VCaP (cell line): ENCODE measurements around the gene TRMU.

Experiments used
- H3K27ac ChIP-seq: fragments of 450-650 bp; 2 replicates; pipeline ENCODE4 v1.5.1; 2017
- TF ChIP-seq, protein P1 (sequence below): fragments of 450-650 bp; conservative IDR thresholded peaks from 2 replicates; pipeline ENCODE4 v1.5.1; 2017; ENCODE audit warnings: mild to moderate bottlenecking, moderate library complexity

Gene TRMU

DNA sequence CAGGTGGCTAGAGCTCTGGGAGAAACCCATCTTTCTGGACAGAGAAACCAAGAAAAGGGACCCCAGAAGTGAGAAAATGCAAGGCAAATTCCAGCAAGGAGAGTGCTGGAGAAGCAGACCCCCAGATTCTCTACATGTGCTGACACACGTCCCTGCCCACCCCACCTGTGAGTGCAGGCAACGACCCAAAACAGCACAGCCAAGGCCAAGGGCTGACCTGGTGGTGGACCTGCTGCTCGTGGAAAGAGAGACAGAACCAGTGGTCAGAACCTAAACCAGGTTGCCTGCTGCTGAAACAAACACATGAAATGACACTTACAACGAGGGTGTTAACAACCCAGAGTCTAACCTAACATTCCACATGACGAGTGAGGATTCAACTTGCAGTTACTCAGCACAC is 24.6 kb downstream of the TRMU start:
- H3K27ac ChIP-seq = no peak overlapping the region
- TF ChIP-seq, protein P1, sequence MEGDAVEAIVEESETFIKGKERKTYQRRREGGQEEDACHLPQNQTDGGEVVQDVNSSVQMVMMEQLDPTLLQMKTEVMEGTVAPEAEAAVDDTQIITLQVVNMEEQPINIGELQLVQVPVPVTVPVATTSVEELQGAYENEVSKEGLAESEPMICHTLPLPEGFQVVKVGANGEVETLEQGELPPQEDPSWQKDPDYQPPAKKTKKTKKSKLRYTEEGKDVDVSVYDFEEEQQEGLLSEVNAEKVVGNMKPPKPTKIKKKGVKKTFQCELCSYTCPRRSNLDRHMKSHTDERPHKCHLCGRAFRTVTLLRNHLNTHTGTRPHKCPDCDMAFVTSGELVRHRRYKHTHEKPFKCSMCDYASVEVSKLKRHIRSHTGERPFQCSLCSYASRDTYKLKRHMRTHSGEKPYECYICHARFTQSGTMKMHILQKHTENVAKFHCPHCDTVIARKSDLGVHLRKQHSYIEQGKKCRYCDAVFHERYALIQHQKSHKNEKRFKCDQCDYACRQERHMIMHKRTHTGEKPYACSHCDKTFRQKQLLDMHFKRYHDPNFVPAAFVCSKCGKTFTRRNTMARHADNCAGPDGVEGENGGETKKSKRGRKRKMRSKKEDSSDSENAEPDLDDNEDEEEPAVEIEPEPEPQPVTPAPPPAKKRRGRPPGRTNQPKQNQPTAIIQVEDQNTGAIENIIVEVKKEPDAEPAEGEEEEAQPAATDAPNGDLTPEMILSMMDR = no peak

GRCh38 chr22:46360891-46361290 is 25.4 kb downstream of the TRMU start:
- TF ChIP-seq, protein P1 = no peak
- H3K27ac ChIP-seq = no peak overlapping the region

DNA sequence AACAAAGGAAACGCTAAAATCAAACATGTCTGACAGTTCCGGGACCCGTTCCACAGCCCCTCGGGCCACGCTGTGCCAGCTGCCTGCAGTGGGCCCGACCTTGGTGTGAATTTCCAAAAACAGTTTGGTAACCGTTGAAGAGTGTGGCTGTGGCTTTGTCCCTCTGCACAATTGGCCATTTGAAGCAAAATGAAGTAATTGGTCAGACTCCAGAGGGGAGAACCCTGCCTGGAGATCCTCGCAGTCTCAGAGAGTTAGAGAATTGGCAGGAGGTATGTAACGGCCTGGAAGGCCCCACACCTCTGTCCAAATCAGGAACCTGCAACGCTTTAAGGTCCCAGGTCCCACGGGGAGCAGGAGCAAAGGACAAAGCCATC is 26.3 kb downstream of the TRMU start:
- TF ChIP-seq, protein P1 = no peak
- no peak overlapping the region for H3K27ac ChIP-seq

DNA sequence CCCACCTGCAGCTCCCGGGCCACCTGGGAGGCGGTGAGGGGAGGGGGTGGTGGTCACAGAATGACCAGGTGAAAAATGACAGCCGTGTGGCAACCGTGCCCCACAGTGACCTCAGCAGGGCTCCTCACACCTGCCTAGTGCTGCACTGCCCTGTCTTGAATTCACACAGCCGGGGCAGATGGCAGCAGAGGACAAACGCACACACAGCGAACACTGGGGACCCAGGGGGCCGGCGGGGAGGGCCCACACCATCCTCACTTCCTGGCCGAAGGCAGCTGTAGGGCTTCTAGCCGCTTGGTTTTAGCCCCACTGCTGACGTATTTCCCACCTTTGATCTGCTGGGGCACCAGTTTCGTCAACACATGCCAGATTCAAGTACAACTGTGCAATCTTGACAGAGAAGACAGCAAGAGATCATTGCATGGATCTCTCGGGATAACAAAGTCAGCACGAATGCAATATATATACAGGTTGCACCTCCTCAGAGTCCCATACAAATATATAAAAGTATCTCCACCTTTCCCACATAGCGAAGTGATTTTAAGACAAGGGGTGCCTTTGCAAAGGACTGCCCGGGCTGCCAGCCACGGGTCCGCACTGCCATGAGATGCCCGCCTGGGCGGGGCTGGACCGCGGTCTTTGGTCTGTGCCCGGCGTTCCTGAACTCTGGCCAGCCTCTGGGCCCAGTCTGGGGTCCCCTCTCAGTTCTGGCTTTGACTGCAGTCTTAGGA is 26.9 kb downstream of the TRMU start:
- H3K27ac ChIP-seq = no peak overlapping the region

DNA sequence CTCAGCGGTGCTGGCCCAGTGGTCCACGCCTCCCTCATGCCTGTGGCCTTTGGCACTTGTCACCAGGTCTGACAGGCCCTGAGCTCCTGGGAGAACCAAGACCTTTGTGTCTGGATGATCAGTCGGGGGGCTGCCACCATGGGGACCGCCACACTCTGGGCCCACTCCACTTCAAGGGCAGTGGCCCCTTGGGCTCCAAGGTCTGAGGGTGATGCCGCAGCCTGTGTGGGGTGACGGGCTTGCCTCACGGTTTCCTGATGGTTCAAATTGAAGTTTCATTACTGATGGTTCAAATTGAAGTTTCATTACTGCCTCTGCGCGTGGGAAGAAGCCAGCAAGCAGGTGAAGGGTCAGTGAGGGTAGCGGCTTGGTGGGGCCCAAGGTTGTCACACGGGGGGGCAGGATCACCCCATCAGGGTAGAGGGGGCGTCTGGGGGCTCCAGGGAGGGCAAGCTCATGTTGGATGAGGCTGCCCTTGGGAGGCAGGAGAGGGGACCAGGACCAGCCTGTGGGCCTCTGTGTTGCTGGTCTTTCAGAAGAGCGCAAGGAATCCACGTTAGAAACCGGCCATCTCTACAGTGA is 27.5 kb downstream of the TRMU start:
- TF ChIP-seq, protein P1 = no peak
- no peak overlapping the region for H3K27ac ChIP-seq

More for the DNA sequence above, 26.9 kb downstream of the TRMU start:
- TF ChIP-seq, protein P1 = no peak

DNA sequence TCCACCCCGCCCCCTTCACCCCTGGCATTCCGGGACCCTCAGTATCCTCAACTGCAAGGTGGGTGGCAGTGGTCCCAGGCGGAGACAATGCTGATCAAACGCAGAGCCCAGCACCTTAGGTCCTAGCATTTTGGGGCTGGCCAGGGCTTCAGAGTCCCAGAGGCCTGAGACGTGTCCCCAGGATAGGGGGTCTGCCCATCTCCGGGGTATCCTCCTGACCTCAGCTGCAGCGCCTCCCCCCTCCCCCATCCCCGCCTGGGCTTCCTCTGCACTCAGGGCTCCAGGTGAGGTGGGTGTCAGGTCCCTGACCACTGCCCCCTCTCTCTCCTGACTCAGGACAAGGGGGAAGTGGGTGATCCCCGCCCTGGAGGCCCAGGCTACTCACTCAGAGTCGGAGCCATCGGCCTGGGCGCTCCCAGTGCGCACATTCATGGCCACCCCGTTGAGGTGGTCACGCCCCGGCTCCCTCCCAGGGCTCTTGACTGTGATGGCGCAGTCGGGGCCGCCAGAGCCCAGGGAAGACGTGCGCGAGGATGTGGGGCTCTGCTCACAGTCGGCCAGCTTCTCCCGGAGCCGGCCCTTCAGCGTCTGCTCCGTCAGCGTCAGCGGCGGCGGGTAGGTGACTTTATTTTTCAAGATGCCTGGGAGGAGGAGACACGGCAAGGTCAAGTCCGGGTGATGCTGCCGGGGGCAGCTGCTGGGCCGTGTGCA is 28.3 kb downstream of the TRMU start:
- TF ChIP-seq, protein P1 = no peak
- no peak overlapping the region for H3K27ac ChIP-seq

DNA sequence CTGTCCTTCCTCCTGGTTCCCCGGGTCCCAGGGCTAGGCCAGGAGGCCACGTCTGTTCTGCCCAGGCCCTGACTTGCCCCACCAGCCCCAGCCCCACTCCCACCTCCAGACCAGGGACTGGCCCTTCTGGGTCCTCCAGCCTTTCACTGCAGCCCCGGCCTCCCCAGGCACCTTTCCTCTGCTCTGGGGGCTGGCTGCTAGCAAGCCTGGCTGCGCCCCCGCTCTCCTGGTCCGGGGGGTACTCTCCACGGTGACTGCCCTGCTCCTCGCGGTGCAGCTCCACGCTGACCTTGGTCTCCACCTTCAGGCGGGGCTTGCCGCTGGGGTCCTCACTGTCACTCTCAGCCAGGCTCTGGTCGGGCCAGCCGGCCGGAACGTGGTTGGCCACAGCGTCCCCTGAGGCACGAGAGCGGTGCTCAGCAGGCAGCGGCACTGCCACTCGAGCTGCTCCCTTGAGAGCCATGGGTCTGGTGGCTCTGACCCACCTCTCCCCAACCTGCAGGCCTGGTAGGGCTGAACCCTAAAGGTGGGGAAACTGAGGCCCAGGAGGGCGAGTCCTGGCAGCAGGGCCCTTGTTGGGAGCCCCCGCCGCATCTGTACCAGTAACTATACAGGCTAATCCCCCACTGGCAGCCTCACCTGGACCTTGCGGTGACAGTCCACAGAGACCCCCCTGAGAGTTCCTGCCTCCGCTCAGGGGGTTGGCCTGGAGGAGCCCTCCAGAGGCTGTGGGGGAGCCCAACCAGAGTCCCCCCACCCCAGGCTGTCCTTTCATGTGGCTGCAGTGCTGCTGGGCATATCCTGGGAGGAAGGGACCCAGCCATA is 29.0 kb downstream of the TRMU start:
- no peak overlapping the region for H3K27ac ChIP-seq
- TF ChIP-seq, protein P1 = no peak
